Cardiac muscle cell (in vitro differentiated cells and primary cell): Measurements from ENCODE around the gene TREX2. TPM values are rescaled to one million over a fixed set of nuclear protein-coding genes. Genes with fewer than 3 reads are reported as not detected.

Source experiments
- DNase-seq, 2 donors: peaks; one replicate each; pipeline versions ENCODE4 v3.0.0 to v3.0.0-alpha.2; 2010 to 2017; ENCODE audit warnings: low read depth in 1 of 2, low spot score in 1 of 2
- H3K27ac ChIP-seq: fragments of 200-600 bp; sonication (generic); 2 replicates; pipeline ENCODE4 v1.5.1; 2016
- H3K27me3 ChIP-seq: fragments of 200-600 bp; sonication (generic); 2 replicates; pipeline ENCODE4 v1.6.0; 2016; ENCODE audit warnings: control low read depth
- H3K36me3 ChIP-seq: fragments of 200-600 bp; sonication (generic); 2 replicates; pipeline ENCODE4 v1.5.1; 2016; ENCODE audit warnings: control low read depth
- H3K4me1 ChIP-seq: fragments of 200-600 bp; sonication (generic); 2 replicates; pipeline ENCODE4 v1.8.1; 2017; ENCODE audit warnings: low read depth, mild to moderate bottlenecking, mixed run types
- H3K4me3 ChIP-seq: fragments of 200-600 bp; sonication (generic); 2 replicates; pipeline ENCODE4 v1.5.1; 2016; ENCODE audit warnings: mild to moderate bottlenecking
- H3K9me3 ChIP-seq: fragments of 200-600 bp; sonication (generic); 2 replicates; pipeline ENCODE4 v1.5.1; 2017; ENCODE audit warnings: low read depth, mild to moderate bottlenecking, control low read depth
- CTCF ChIP-seq: IDR thresholded peaks from 2 replicates; pipeline ENCODE4 v1.5.1; 2012; ENCODE audit warnings: low read depth, mild to moderate bottlenecking, low read length
- polyA plus RNA-seq: library from polyadenylated mRNA; unstranded; fragments of >200 nt; fragmentation: Nextera tagmentation; extraction: Ambion mirVana; gene quantifications from 2 replicates; pipeline ENCODE4 v1.2.1, GENCODE V29; 2016
- total RNA-seq: library from RNA; depleted of rRNA; stranded (reverse); fragments of >200 nt; gene quantifications from 2 replicates; pipeline ENCODE4 v1.2.3, GENCODE V29; 2016

Gene TREX2
- total and polyA plus RNA-seq, 2 experiments from 2014 or later, result 0.36 TPM; not detected in 1

- no peak for DNase-seq
- no peak overlapping the region for H3K27ac ChIP-seq
- H3K9me3 ChIP-seq, result no peaks in the 10 kb centered on the region
- no peaks in the 10 kb centered on the region for H3K4me1 ChIP-seq
- TF ChIP-seq CTCF, result no peak
- no peak overlapping the region for H3K4me3 ChIP-seq
- no peaks in the 10 kb centered on the region for H3K27me3 ChIP-seq
- no peaks in the 10 kb centered on the region for H3K36me3 ChIP-seq
Measured at GRCh38 chrX:153463556-153463955, 17.7 kb upstream of the TREX2 start.

- Histone ChIP-seq H3K36me3 (no peaks in the 10 kb centered on the region), H3K27me3 (no peaks in the 10 kb centered on the region), H3K4me3 (no peak overlapping the region), H3K9me3 (no peaks in the 10 kb centered on the region), H3K4me1 (no peaks in the 10 kb centered on the region), H3K27ac (no peak overlapping the region)
- no peak for TF ChIP-seq CTCF
- no peak for DNase-seq
Measured at GRCh38 chrX:153463031-153463430, 17.2 kb upstream of the TREX2 start.

GRCh38 chrX:153462291-153462690 is 16.4 kb upstream of the TREX2 start:
- Histone ChIP-seq H3K9me3 (no peaks in the 10 kb centered on the region), H3K27me3 (no peaks in the 10 kb centered on the region), H3K4me1 (no peaks in the 10 kb centered on the region), H3K27ac (no peak overlapping the region), H3K4me3 (no peak overlapping the region), H3K36me3 (no peaks in the 10 kb centered on the region)
- no peak for DNase-seq
- TF ChIP-seq CTCF, result no peak

- peak; percentile 57 to 63 for DNase-seq
- Histone ChIP-seq H3K27me3 (no peaks in the 10 kb centered on the region), H3K9me3 (no peaks in the 10 kb centered on the region), H3K4me1 (no peaks in the 10 kb centered on the region), H3K4me3 (no peak overlapping the region), H3K36me3 (no peaks in the 10 kb centered on the region), H3K27ac (no peak overlapping the region)
- TF ChIP-seq CTCF, result peak; percentile 63
Measured at GRCh38 chrX:153460826-153461225, 15.0 kb upstream of the TREX2 start.

GRCh38 chrX:153459986-153460385 is 14.1 kb upstream of the TREX2 start:
- peak in 1 of 2 donors; percentile 35 for DNase-seq
- no peak overlapping the region for H3K4me3 ChIP-seq
- H3K4me1 ChIP-seq, result no peaks in the 10 kb centered on the region
- H3K27ac ChIP-seq, result no peak overlapping the region
- H3K36me3 ChIP-seq, result no peaks in the 10 kb centered on the region
- H3K27me3 ChIP-seq, result no peaks in the 10 kb centered on the region
- H3K9me3 ChIP-seq, result no peaks in the 10 kb centered on the region
- no peak for TF ChIP-seq CTCF

- Histone ChIP-seq H3K27me3 (no peaks in the 10 kb centered on the region), H3K36me3 (no peaks in the 10 kb centered on the region), H3K4me3 (no peak overlapping the region), H3K9me3 (no peaks in the 10 kb centered on the region), H3K4me1 (no peaks in the 10 kb centered on the region), H3K27ac (no peak overlapping the region)
- DNase-seq, result no peak
- TF ChIP-seq CTCF, result no peak
Measured at GRCh38 chrX:153458476-153458875, 12.6 kb upstream of the TREX2 start.
